ENCODE data around the gene SEMA3A.

SEMA3A gene

GRCh38 chr7:84187087-84187805 is 7.3 kb downstream of the SEMA3A start:
- no peak for DNase-seq (ENCODE audit: low read depth in 1 of 2, low spot score in 1 of 2)
- Histone ChIP-seq H3K4me3 (replicated peaks; ENCODE audit: insufficient read depth, low read length) (no peak overlapping the region), H3K27ac (replicated peaks) (no peak overlapping the region), H3K27me3 (ENCODE audit: insufficient read depth, poor library complexity, severe bottlenecking) (no peaks in the 10 kb centered on the region)
- TF ChIP-seq POLR2AphosphoS5 (IDR thresholded peaks at IDR 0.05; ENCODE audit: low read depth) (no peak), REST (IDR thresholded peaks at IDR 0.05; ENCODE audit: insufficient replicate concordance, low read depth) (no peak), SPI1 (IDR thresholded peaks at IDR 0.05; ENCODE audit: borderline replicate concordance, low read depth) (no peak), CTCF (IDR thresholded peaks at IDR 0.05; ENCODE audit: insufficient read depth, low read length) (no peak), GABPA (IDR thresholded peaks at IDR 0.05; ENCODE audit: low read depth) (no peak)

DNA sequence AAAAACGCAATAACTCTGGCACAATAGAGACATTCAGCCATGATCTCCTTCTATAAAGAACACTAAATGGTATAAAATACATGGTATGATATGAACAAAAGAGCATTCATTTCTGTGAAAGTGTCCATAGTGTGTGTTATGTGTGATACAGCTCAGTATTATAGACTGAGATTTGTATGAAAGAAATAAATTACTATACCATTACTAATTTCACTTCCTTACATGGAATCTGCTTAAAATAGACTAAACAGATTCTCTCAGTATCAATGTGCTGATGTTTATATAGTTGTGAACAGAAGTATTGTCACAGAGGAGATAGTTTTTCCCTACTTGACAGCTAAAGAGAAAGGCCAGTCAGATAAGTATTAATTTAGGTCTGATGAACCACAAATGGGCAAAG is 10.8 kb downstream of the SEMA3A start:
- H3K27ac ChIP-seq (replicated peaks), result no peak overlapping the region
- TF ChIP-seq REST (IDR thresholded peaks at IDR 0.05; ENCODE audit: insufficient replicate concordance, low read depth), result no peak
- no peak for TF ChIP-seq GABPA (IDR thresholded peaks at IDR 0.05; ENCODE audit: low read depth)
- TF ChIP-seq SPI1 (IDR thresholded peaks at IDR 0.05; ENCODE audit: borderline replicate concordance, low read depth), result no peak
- no peak for TF ChIP-seq POLR2AphosphoS5 (IDR thresholded peaks at IDR 0.05; ENCODE audit: low read depth)
- TF ChIP-seq CTCF (IDR thresholded peaks at IDR 0.05; ENCODE audit: insufficient read depth, low read length), result no peak
- DNase-seq (ENCODE audit: low read depth in 1 of 2, low spot score in 1 of 2), result no peak
- H3K27me3 ChIP-seq (ENCODE audit: insufficient read depth, poor library complexity, severe bottlenecking), result no peaks in the 10 kb centered on the region
- H3K4me3 ChIP-seq (replicated peaks; ENCODE audit: insufficient read depth, low read length), result no peak overlapping the region

DNA sequence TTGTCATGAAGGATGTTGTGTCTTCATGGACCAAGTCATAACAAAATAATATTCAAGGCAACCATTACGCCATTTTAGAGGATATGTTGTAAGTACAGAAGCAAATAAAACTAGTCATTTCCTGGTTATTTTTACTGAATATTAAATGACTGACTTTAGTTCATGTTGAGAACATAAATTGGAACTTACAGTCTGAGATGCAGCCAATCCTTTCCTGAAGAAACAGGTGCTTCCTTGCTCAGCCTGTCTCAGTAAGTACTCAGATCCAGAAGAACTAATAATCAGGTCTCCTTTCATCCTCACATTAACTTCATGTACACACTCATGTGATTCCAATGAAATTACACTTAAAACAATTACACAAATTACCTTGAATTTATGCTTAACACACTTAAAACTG is 12.3 kb downstream of the SEMA3A start:
- H3K4me3 ChIP-seq (replicated peaks; ENCODE audit: insufficient read depth, low read length), result no peak overlapping the region
- H3K27ac ChIP-seq (replicated peaks), result no peak overlapping the region
- TF ChIP-seq REST (IDR thresholded peaks at IDR 0.05; ENCODE audit: insufficient replicate concordance, low read depth) (no peak), GABPA (IDR thresholded peaks at IDR 0.05; ENCODE audit: low read depth) (no peak), POLR2AphosphoS5 (IDR thresholded peaks at IDR 0.05; ENCODE audit: low read depth) (no peak), CTCF (IDR thresholded peaks at IDR 0.05; ENCODE audit: insufficient read depth, low read length) (no peak), SPI1 (IDR thresholded peaks at IDR 0.05; ENCODE audit: borderline replicate concordance, low read depth) (no peak)
- H3K27me3 ChIP-seq (ENCODE audit: insufficient read depth, poor library complexity, severe bottlenecking), result no peaks in the 10 kb centered on the region
- DNase-seq (ENCODE audit: low read depth in 1 of 2, low spot score in 1 of 2), result no peak
